Activated CD8-positive, alpha-beta memory T cell treated with anti-CD3 and anti-CD28 coated beads for 36 hours (primary cell): ENCODE results near the gene SSUH2. TPM values are rescaled to one million over a fixed set of nuclear protein-coding genes. Genes with fewer than 3 reads are reported as not detected.

Experiments used
- total RNA-seq, 2 experiments: library from RNA; stranded (reverse); gene quantifications; one replicate each; pipeline ENCODE4 v1.2.3, GENCODE V29; 2021

SSUH2 gene
- total RNA-seq, 2 experiments from 2014 or later, result not detected

Other genes starting within 250 kb of the SSUH2 start
- gene LMCD1, start 143.0 kb downstream of the SSUH2 start, total RNA-seq, result 1 to 10 TPM; 2.2 to 3.1 TPM
- gene CAV3, start 89.0 kb upstream of the SSUH2 start, total RNA-seq, result not detected
- 1 to 10 TPM in 1 of 2 experiments, under 1 TPM in 1; 0.73 to 1.0 TPM for gene OXTR, start 124.8 kb upstream of the SSUH2 start, total RNA-seq